H1 (cell line): Measurements from ENCODE around the gene ACBD5. TPM values are rescaled to one million over a fixed set of nuclear protein-coding genes. Genes with fewer than 3 reads are reported as not detected.

Experiments
- BACH1 ChIP-seq: IDR thresholded peaks from 2 replicates; pipeline ENCODE4 v1.6.1; 2012; ENCODE audit warnings: low read length, improper control_type of control experiment
- EGR1 ChIP-seq: IDR thresholded peaks from 2 replicates; pipeline ENCODE4 v1.6.1; 2011; ENCODE audit warnings: low read depth, low read length, borderline replicate concordance
- PHF8 ChIP-seq: fragments of 200-600 bp; sonication (generic); conservative IDR thresholded peaks from 2 replicates; pipeline ENCODE4 v1.7.1; 2012; ENCODE audit warnings: low read depth, mild to moderate bottlenecking, inconsistent platforms, low read length, moderate library complexity
- POLR2A ChIP-seq, 2 experiments: IDR thresholded peaks; 1 replicate in 1 of 2; 2 replicates in 1 of 2; pipeline ENCODE4 v1.6.1; 2011; ENCODE audit warnings: low read depth in 2 of 2, low read length in 2 of 2, mild to moderate bottlenecking in 2 of 2; ENCODE audit errors: control extremely low read depth in 1 of 2
- POU5F1 ChIP-seq: IDR thresholded peaks from 2 replicates; pipeline ENCODE4 v1.6.1; 2011; ENCODE audit warnings: low read depth, mild to moderate bottlenecking, low read length, moderate library complexity
- SIX5 ChIP-seq: IDR thresholded peaks from 2 replicates; pipeline ENCODE4 v1.6.1; 2011; ENCODE audit warnings: mild to moderate bottlenecking, low read depth, low read length
- TEAD4 ChIP-seq: IDR thresholded peaks from 2 replicates; pipeline ENCODE4 v1.6.1; 2012; ENCODE audit warnings: low read depth, low read length, inconsistent platforms, mixed read lengths
- YY1 ChIP-seq: IDR thresholded peaks from 2 replicates; pipeline ENCODE4 v1.6.1; 2011; ENCODE audit warnings: low read depth, mild to moderate bottlenecking, low read length
- polyA plus RNA-seq, 7 experiments: library from polyadenylated mRNA; depleted of rRNA in 3 of 7; stranded (reverse) in 5 of 7; unstranded in 2 of 7; fragments of >200 nt in 5 of 7; fragments of 200-250 nt in 2 of 7; gene quantifications; 1 replicate in 5 of 7; 2 replicates in 1 of 7; 4 replicates in 1 of 7; pipeline versions ENCODE4 v1.2.1 to v1.2.3, GENCODE V29; 2011 to 2013; ENCODE audit warnings: missing spikeins in 2 of 7, mixed read lengths in 2 of 7
- total RNA-seq: library from RNA; stranded (reverse); fragmentation: NEBNext Ultra II Directional; extraction: Animal tissue kit (Norgen Biotek cat#: 25700); gene quantifications from 2 replicates; pipeline ENCODE4 v1.2.1, GENCODE V29; 2021

The ACBD5 gene
- total and polyA plus RNA-seq, 2 of the 8 experiments (the other 6 are each of a cell fraction or from before 2014, with no cell fraction given): 4.6 to 15.9 TPM

DNA sequence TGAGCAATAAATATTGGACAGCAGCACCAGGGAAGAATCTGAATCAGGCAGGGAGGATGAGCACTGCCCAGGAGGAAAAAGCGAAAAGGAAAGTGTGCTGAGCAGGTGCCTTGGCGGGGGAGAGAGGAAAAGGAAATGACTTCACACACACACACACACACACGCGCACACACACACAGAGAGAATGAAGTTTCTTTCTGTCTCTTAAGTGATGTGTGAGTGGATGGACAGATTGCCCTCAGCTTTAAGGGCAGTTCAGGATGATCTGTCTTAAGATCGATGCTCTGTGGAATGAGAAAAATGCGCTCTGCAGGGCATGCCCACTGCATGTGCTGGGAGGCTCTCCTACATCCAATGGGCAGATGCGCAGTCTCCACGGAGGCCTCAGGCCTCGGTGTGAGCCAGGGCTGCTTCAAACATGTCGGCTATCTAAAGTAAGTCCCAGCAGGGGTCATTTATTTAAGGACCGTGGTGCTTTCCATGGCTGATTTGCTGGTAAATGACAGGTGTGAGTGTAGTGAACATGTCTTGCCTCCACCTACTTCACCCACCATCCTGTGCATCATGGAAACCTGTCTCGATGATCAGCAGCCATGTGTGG, 2.5 kb upstream of the ACBD5 start (continued):
- TF ChIP-seq BACH1: no peak
- peak; percentile 58; the same call in 1 of the 2 replicates for TF ChIP-seq TEAD4
- TF ChIP-seq YY1: no peak
- TF ChIP-seq SIX5: no peak
- no peak for TF ChIP-seq POU5F1
- 0 out of 2 replicates have a peak, but pooled peaks have one; percentile 50 for TF ChIP-seq EGR1
- TF ChIP-seq PHF8: 0 out of 2 replicates have a peak, but pooled peaks have one; percentile 21
- TF ChIP-seq POLR2A (IDR thresholded peaks at IDR 0.05; ENCODE audit: control extremely low read depth in 1 of 2, low read depth in 2 of 2, low read length in 2 of 2): 0 out of 3 replicates have a peak, but pooled peaks of 1 of the 2 experiments have one; percentile 15
